22Rv1 (cell line): Measurements from ENCODE around the gene PCDHGB7.

Experiments
- CTCF ChIP-seq: fragments of 450-650 bp; IDR thresholded peaks from 2 replicates; pipeline ENCODE4 v1.5.1; 2017; ENCODE audit warnings: mild to moderate bottlenecking
- ZFX ChIP-seq: fragments of 450-650 bp; IDR thresholded peaks from 2 replicates; pipeline ENCODE4 v1.6.1; 2017; ENCODE audit warnings: antibody characterized with exemption, borderline replicate concordance

DNA sequence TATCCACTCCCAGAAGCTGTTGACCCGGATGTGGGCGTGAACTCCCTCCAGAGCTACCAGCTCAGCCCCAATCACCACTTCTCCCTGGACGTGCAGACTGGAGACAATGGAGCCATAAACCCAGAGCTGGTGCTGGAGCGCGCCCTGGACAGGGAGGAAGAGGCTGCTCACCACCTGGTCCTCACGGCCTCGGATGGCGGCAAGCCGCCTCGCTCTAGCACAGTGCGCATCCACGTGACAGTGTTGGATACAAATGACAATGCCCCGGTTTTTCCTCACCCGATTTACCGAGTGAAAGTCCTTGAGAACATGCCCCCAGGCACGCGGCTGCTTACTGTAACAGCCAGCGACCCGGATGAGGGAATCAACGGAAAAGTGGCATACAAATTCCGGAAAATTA is 24.2 kb upstream of the PCDHGB7 start:
- TF ChIP-seq CTCF (no peak), ZFX (no peak)
